ENCODE results near the gene SPAG6.

Gene SPAG6

DNA sequence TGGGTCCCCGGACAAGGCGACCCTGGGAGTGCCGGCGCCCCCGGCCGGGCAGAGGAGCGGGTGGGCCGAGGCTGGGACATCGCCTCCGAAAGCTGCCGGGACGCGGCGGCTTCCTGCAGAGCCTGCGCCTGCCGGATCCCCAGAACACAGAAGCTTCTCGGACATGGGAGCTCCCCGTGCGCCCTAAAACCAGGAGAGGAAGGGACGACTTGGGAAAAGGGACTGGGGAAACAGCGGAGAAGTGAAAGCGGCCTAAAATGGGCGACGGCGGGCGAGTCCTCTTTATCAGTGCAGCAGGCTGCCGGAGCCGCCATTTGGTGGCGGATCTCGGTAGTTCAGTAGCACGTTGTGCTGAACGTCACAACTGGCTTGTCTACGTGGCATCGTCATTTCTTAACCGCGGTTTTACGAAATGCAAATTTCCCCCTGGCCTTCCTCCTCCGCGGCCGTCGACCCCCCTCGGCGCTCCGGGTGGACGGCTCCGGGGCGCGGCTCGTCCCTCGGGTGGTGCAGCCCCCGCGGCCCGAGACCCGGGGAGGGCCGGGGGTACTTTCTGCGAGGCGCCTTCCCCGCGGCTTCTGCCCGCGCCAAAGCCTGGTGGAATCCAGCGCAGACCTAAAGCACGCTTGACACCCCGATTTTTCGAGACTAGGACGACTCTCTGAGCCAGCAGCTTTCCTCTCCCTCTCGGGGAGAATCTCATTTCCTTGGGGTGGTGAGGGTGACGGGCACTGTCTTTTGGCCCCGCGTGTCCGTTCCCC lies 9.9 kb upstream of the SPAG6 start:
- no peak for TF ChIP-seq CSDC2 (CRISPR knock-in tag; IDR thresholded peaks at IDR 0.05)
- no peak for TF ChIP-seq TCF4 (CRISPR knock-in tag; IDR thresholded peaks at IDR 0.05; ENCODE audit: borderline replicate concordance)
- no peak for TF ChIP-seq ZNF8 (CRISPR knock-in tag; IDR thresholded peaks at IDR 0.05)
- TF ChIP-seq, protein P1, sequence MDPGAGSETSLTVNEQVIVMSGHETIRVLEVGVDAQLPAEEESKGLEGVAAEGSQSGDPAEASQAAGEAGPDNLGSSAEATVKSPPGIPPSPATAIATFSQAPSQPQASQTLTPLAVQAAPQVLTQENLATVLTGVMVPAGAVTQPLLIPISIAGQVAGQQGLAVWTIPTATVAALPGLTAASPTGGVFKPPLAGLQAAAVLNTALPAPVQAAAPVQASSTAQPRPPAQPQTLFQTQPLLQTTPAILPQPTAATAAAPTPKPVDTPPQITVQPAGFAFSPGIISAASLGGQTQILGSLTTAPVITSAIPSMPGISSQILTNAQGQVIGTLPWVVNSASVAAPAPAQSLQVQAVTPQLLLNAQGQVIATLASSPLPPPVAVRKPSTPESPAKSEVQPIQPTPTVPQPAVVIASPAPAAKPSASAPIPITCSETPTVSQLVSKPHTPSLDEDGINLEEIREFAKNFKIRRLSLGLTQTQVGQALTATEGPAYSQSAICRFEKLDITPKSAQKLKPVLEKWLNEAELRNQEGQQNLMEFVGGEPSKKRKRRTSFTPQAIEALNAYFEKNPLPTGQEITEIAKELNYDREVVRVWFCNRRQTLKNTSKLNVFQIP (CRISPR knock-in tag; IDR thresholded peaks at IDR 0.05; ENCODE audit: borderline replicate concordance, low read depth) = no peak
- no peak for TF ChIP-seq ZFP30 (CRISPR knock-in tag; IDR thresholded peaks at IDR 0.05)
- TF ChIP-seq ZNF70 (CRISPR knock-in tag; IDR thresholded peaks at IDR 0.05) = no peak
- TF ChIP-seq, protein P2, sequence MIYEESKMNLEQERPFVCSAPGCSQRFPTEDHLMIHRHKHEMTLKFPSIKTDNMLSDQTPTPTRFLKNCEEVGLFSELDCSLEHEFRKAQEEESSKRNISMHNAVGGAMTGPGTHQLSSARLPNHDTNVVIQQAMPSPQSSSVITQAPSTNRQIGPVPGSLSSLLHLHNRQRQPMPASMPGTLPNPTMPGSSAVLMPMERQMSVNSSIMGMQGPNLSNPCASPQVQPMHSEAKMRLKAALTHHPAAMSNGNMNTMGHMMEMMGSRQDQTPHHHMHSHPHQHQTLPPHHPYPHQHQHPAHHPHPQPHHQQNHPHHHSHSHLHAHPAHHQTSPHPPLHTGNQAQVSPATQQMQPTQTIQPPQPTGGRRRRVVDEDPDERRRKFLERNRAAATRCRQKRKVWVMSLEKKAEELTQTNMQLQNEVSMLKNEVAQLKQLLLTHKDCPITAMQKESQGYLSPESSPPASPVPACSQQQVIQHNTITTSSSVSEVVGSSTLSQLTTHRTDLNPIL (CRISPR knock-in tag; IDR thresholded peaks at IDR 0.05; ENCODE audit: low read depth) = no peak
- TF ChIP-seq ZFP3 (CRISPR knock-in tag; IDR thresholded peaks at IDR 0.05) = no peak
- no peak for TF ChIP-seq RARB (CRISPR knock-in tag; IDR thresholded peaks at IDR 0.05)
- no peak for TF ChIP-seq ZNF565 (CRISPR knock-in tag; conservative IDR thresholded peaks at IDR 0.05; ENCODE audit: low read depth)
- no peak for TF ChIP-seq ZC3H10 (CRISPR knock-in tag; IDR thresholded peaks at IDR 0.05)
- TF ChIP-seq PPARA (CRISPR knock-in tag; IDR thresholded peaks at IDR 0.05; ENCODE audit: borderline replicate concordance) = no peak
- TF ChIP-seq, protein P3, sequence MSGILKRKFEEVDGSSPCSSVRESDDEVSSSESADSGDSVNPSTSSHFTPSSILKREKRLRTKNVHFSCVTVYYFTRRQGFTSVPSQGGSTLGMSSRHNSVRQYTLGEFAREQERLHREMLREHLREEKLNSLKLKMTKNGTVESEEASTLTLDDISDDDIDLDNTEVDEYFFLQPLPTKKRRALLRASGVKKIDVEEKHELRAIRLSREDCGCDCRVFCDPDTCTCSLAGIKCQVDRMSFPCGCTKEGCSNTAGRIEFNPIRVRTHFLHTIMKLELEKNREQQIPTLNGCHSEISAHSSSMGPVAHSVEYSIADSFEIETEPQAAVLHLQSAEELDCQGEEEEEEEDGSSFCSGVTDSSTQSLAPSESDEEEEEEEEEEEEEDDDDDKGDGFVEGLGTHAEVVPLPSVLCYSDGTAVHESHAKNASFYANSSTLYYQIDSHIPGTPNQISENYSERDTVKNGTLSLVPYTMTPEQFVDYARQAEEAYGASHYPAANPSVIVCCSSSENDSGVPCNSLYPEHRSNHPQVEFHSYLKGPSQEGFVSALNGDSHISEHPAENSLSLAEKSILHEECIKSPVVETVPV (CRISPR knock-in tag; IDR thresholded peaks at IDR 0.05) = no peak
- ATAC-seq = no peak

DNA sequence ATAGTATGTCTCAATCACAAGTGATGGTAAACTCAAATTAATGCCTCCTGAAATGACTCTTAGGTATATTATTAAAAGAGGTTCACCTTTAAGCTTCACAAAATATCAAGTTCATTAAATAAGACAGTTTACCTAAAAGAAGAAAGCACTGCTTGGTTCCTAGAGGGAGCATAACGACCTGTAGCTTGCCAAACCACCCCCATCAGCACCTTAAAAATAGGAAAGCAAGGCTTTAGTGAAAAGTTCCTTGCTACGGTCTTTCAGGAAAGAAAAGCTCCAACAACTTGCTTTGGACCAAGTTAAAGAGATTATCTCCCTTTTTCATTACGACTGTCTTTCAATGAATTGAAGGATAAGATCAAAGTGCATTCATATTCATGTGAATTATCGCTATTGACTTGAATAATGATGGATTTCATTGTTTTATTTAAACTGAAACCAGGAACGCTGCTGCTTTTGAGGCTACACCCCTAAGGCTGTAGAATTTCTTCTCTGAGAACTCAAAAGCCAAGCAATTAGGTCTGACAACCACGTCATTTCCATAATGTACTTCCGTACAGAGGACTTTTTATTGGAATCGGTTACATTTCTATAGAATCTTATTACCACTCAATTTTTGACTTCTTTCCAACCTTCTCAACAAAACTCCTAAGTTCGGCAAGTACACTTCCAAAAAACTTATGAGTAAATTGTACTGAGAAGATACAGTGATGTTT lies 7.0 kb upstream of the SPAG6 start:
- TF ChIP-seq BACH2 (CRISPR knock-in tag; IDR thresholded peaks at IDR 0.05; ENCODE audit: borderline replicate concordance) = no peak
- TF ChIP-seq, protein P4, sequence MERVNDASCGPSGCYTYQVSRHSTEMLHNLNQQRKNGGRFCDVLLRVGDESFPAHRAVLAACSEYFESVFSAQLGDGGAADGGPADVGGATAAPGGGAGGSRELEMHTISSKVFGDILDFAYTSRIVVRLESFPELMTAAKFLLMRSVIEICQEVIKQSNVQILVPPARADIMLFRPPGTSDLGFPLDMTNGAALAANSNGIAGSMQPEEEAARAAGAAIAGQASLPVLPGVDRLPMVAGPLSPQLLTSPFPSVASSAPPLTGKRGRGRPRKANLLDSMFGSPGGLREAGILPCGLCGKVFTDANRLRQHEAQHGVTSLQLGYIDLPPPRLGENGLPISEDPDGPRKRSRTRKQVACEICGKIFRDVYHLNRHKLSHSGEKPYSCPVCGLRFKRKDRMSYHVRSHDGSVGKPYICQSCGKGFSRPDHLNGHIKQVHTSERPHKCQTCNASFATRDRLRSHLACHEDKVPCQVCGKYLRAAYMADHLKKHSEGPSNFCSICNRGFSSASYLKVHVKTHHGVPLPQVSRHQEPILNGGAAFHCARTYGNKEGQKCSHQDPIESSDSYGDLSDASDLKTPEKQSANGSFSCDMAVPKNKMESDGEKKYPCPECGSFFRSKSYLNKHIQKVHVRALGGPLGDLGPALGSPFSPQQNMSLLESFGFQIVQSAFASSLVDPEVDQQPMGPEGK (CRISPR knock-in tag; IDR thresholded peaks at IDR 0.05; ENCODE audit: borderline replicate concordance) = no peak
- TF ChIP-seq SNAI2 (CRISPR knock-in tag; IDR thresholded peaks at IDR 0.05) = no peak
- TF ChIP-seq RARB (CRISPR knock-in tag; IDR thresholded peaks at IDR 0.05) = no peak
- TF ChIP-seq, protein P2 (CRISPR knock-in tag; IDR thresholded peaks at IDR 0.05; ENCODE audit: low read depth) = no peak
- no peak for TF ChIP-seq ZNF8 (CRISPR knock-in tag; IDR thresholded peaks at IDR 0.05)
- TF ChIP-seq, protein P3 (CRISPR knock-in tag; IDR thresholded peaks at IDR 0.05) = no peak
- TF ChIP-seq PPARA (CRISPR knock-in tag; IDR thresholded peaks at IDR 0.05; ENCODE audit: borderline replicate concordance) = no peak
- no peak for TF ChIP-seq ZC3H10 (CRISPR knock-in tag; IDR thresholded peaks at IDR 0.05)
- ATAC-seq = no peak

DNA sequence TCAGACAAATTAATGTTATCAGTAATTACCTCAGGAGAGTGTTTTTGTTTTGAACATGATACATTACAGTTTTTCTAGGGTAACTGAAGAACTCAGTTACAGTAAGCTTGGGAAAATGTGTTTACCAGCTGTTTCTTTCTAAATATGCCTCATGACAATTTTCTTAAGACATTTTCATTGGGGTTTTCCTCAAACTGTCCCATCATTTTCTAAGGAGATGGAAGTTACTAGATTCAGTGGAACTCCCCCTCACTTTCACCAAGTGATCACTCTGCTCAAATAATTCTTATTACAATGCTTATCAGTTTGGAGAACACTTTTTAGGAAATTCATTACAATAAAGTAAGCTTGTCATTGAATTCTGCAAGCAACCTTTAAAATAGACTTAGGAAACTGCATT lies 6.4 kb upstream of the SPAG6 start:
- ATAC-seq = no peak
- TF ChIP-seq, protein P4 (CRISPR knock-in tag; IDR thresholded peaks at IDR 0.05; ENCODE audit: borderline replicate concordance) = no peak
- TF ChIP-seq CSDC2 (CRISPR knock-in tag; IDR thresholded peaks at IDR 0.05) (no peak), ARNTL (CRISPR knock-in tag; IDR thresholded peaks at IDR 0.05; ENCODE audit: borderline replicate concordance, low read depth) (no peak), ZFP30 (CRISPR knock-in tag; IDR thresholded peaks at IDR 0.05) (no peak), ZFP3 (CRISPR knock-in tag; IDR thresholded peaks at IDR 0.05) (no peak), SNAI2 (CRISPR knock-in tag; IDR thresholded peaks at IDR 0.05) (no peak), TCF4 (CRISPR knock-in tag; IDR thresholded peaks at IDR 0.05; ENCODE audit: borderline replicate concordance) (no peak), RARB (CRISPR knock-in tag; IDR thresholded peaks at IDR 0.05) (no peak), ESRRG (CRISPR knock-in tag; IDR thresholded peaks at IDR 0.05) (no peak), ISL1 (CRISPR knock-in tag; IDR thresholded peaks at IDR 0.05) (no peak)
- TF ChIP-seq, protein P2 (CRISPR knock-in tag; IDR thresholded peaks at IDR 0.05; ENCODE audit: low read depth) = no peak

Data from SK-N-SH treated with all-trans-retinoic acid at 6 μM for 48 hours (cell line).